GM12875 (cell line): ENCODE results near the gene PARD3B.

Source experiments
- H3K4me3 ChIP-seq: one replicate; pipeline ENCODE4 v1.5.1; 2011; ENCODE audit warnings: low read depth, low read length, control low read depth
- TF ChIP-seq, protein P1 (sequence below): IDR thresholded peaks from 2 replicates; pipeline ENCODE4 v1.5.1; 2011; ENCODE audit warnings: low read depth, mild to moderate bottlenecking, control low read depth, inconsistent platforms, low read length, moderate library complexity, borderline replicate concordance; ENCODE audit not compliant: insufficient read depth

Gene PARD3B

DNA sequence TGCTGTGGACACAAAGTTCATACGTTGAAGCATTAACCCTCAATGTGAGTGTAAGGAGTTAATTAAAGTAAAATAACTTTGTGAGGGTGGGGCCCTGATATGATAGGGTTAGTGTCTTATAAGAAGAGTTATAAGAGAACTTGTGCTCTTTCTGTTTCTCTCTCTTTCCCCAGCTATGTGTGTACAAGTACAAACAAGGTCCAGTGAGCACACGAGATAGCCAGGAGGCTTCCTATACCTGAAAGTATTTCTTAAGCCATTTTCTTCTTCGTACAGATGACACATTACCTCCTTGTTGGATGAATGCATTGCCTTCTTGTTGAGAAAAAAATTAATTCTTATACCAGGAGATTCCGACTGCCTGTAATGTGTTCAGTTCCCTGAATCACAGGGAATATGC lies 301.2 kb downstream of the PARD3B start:
- TF ChIP-seq, protein P1, sequence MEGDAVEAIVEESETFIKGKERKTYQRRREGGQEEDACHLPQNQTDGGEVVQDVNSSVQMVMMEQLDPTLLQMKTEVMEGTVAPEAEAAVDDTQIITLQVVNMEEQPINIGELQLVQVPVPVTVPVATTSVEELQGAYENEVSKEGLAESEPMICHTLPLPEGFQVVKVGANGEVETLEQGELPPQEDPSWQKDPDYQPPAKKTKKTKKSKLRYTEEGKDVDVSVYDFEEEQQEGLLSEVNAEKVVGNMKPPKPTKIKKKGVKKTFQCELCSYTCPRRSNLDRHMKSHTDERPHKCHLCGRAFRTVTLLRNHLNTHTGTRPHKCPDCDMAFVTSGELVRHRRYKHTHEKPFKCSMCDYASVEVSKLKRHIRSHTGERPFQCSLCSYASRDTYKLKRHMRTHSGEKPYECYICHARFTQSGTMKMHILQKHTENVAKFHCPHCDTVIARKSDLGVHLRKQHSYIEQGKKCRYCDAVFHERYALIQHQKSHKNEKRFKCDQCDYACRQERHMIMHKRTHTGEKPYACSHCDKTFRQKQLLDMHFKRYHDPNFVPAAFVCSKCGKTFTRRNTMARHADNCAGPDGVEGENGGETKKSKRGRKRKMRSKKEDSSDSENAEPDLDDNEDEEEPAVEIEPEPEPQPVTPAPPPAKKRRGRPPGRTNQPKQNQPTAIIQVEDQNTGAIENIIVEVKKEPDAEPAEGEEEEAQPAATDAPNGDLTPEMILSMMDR: no peak
- H3K4me3 ChIP-seq: no peak overlapping the region

DNA sequence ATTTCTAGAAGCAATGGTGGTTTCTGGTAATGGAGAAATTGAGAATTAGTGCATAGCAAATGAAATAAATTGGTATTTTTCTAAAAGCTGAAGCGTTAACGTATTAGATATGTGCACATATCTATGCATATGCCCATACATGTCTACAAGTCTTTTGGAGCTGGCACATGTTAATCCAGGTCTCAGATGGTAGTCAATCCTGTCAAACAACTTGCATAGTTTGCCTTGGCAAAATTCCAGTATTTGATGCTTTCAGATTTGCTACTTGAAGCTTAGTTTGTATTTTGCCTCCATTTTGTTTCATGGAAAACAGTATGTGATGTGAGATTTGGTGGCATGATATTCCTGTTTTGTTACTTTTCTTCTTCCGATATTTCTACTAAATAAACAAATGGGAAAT lies 304.6 kb downstream of the PARD3B start:
- TF ChIP-seq, protein P1: no peak
- H3K4me3 ChIP-seq: no peak overlapping the region

DNA sequence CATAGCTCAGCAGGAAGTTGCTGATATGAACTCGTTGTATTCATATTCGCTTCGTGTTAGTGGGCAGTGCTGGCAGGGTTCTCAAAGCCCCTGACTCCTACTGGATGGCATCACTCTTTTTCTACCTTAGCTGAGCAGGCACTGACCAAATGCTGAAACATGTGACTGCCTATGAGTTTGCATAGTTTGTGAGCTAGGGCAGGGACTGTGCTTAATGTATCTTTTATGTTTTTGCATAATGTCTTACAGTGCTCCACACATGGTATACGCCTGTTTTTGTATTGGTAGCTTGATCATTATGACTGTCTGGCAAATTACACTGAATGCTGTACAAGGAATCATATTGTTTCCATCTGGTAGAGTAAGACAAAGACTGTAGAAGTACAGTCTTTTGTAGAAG lies 305.3 kb downstream of the PARD3B start:
- TF ChIP-seq, protein P1: no peak
- no peak overlapping the region for H3K4me3 ChIP-seq

DNA sequence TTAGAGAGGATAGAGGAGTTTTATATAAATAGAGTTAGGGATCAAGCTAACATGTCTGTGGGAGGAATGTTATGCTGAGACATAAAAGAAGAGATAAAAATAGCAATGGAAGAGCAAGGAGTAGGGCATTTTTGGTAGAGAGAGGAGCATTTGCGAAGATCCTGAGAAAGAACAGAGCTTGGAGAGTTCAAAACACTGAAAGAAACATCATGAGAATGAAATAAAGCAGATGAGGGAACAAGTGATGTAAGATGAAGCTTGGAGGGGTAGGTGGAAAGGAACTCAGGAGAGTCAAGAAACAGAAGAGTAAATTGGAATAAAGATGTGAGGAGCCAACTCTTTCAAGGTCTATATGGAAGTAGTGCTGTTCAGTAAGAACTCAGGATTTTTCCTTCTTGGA lies 308.6 kb downstream of the PARD3B start:
- TF ChIP-seq, protein P1: no peak
- no peak overlapping the region for H3K4me3 ChIP-seq

DNA sequence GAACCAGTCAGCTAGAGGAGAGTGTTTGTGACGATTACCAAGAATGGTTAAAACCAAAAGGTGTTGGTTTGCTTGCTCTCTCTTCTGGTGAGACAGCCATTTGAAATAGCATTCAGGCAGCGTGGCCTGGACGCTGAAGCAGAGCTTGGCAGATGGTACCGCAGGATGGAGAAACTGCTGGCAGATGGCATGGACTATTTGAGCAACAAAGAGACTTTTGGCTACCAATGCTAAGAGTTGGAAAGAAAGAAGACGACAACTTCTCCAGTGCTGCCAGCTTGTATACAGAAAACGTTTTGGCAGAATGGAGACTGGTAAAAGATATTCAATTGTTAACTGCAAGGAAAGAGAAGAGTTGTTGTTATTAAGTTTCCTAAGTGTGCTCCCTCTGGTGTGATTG lies 315.0 kb downstream of the PARD3B start:
- H3K4me3 ChIP-seq: no peak overlapping the region
- TF ChIP-seq, protein P1: no peak

DNA sequence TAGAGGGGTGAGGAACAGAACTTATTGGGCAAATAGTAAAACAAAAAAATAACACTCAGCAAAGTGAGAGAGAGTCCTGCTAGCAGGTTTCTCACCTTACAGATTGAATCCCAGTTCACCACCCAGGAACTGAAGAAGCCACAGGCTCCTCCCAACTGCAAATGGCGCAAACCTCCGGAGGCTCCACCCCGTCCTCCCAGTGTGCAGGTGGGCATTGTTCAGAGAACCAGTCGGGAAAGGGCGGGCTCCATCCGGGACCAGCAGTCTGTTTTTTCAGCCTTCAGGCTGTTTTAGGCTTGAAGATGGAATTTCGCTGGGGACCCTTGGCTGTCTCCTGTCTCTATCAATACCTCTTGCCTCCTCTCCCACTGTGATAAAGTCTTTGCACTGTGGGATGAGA lies 317.5 kb downstream of the PARD3B start:
- H3K4me3 ChIP-seq: no peak overlapping the region
- TF ChIP-seq, protein P1: no peak

DNA sequence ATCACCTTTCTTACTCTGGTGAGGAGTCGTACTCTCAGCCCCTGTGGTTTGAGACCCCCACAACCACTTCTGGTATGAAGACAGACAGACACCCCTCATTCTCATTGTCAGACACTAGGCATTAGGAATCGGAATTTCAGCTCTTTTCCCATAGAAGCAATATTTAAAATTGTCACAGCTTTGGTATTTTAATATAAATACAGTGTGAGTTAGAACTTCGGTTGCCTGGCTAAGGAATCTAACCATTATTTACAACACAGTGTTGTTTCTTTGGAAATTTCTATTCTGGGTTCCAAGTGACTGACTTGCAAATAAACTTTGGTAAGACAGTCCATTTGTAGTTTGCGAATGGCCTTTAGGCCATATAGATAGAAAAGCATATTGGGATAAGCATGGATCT lies 318.1 kb downstream of the PARD3B start:
- no peak overlapping the region for H3K4me3 ChIP-seq
- TF ChIP-seq, protein P1: no peak
